Neural progenitor cell (in vitro differentiated cells): Measurements from ENCODE around the gene SEMA3B.

ENCODE experiments used
- CTCF ChIP-seq: fragments of 200-600 bp; sonication (generic); IDR thresholded peaks from 2 replicates; pipeline ENCODE4 v1.5.1; 2017; ENCODE audit warnings: antibody characterized with exemption, mild to moderate bottlenecking
- EZH2 ChIP-seq: fragments of 200-600 bp; sonication (generic); IDR thresholded peaks from 2 replicates; pipeline ENCODE4 v1.6.1; 2017; ENCODE audit warnings: antibody characterized with exemption, mild to moderate bottlenecking, moderate library complexity
- EZH2phosphoT487 ChIP-seq: fragments of 200-600 bp; sonication (generic); IDR thresholded peaks from 2 replicates; pipeline ENCODE4 v1.6.1; 2017; ENCODE audit warnings: antibody characterized with exemption

- TF ChIP-seq CTCF (no peak), EZH2phosphoT487 (no peak), EZH2 (no peak)
Measured at GRCh38 chr3:50259432-50260026, 9.4 kb upstream of the SEMA3B start.
